Measurements from ENCODE around the gene TMEM89. TPM values are rescaled to one million over a fixed set of nuclear protein-coding genes. Genes with fewer than 3 reads are reported as not detected.

The TMEM89 gene
- total and polyA plus RNA-seq, 2 donors (not counting 1 experiment from before 2014, with no cell fraction given): not detected

GRCh38 chr3:48636149-48636655, 14.6 kb upstream of the TMEM89 start:
- TF ChIP-seq, protein P1, sequence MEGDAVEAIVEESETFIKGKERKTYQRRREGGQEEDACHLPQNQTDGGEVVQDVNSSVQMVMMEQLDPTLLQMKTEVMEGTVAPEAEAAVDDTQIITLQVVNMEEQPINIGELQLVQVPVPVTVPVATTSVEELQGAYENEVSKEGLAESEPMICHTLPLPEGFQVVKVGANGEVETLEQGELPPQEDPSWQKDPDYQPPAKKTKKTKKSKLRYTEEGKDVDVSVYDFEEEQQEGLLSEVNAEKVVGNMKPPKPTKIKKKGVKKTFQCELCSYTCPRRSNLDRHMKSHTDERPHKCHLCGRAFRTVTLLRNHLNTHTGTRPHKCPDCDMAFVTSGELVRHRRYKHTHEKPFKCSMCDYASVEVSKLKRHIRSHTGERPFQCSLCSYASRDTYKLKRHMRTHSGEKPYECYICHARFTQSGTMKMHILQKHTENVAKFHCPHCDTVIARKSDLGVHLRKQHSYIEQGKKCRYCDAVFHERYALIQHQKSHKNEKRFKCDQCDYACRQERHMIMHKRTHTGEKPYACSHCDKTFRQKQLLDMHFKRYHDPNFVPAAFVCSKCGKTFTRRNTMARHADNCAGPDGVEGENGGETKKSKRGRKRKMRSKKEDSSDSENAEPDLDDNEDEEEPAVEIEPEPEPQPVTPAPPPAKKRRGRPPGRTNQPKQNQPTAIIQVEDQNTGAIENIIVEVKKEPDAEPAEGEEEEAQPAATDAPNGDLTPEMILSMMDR (IDR thresholded peaks at IDR 0.05): no peak
- no peak for TF ChIP-seq EZH2 (IDR thresholded peaks at IDR 0.05; ENCODE audit: borderline replicate concordance, insufficient read depth, low read depth, low read length, poor library complexity, severe bottlenecking)
- Mint-ChIP-seq H3K4me3 (peak overlapping the region; percentile 89), H3K4me1 (peaks cover 13% of the 10 kb centered on the region), H3K9me3 (ENCODE audit: insufficient read depth) (no peaks in the 10 kb centered on the region), H3K27ac (no peak overlapping the region), H3K27me3 (no peaks in the 10 kb centered on the region)
- peaks cover 11 to 17% of the 10 kb centered on the region in 2 donors for H3K4me1 ChIP-seq (ENCODE audit: control insufficient read depth in 2 of 2, insufficient read depth in 2 of 2, low read length in 2 of 2)
- peak overlapping the region; percentile 98 for H3K4me2 ChIP-seq (replicated peaks; ENCODE audit: low read depth, low read length, poor library complexity, severe bottlenecking)
- no peak for DNase-seq
- no peaks in the 10 kb centered on the region for H3K36me3 ChIP-seq (replicated peaks in 1 of 2; ENCODE audit: control extremely low read depth in 1 of 2, control insufficient read depth in 1 of 2, extremely low read depth in 1 of 2, insufficient read depth in 2 of 2, low read length in 1 of 2)
- no peaks in the 10 kb centered on the region for H3K79me2 ChIP-seq (ENCODE audit: control insufficient read depth, insufficient read depth, low read length)
- H2AFZ ChIP-seq (ENCODE audit: insufficient read depth, low read depth, low read length, poor library complexity, severe bottlenecking): peak overlapping the region; percentile 95
- no peak overlapping the region for H3K27ac ChIP-seq (ENCODE audit: low read length in 2 of 2)
- ATAC-seq (ENCODE audit: low read depth): no peak
- H3K9me3 ChIP-seq (ENCODE audit: control extremely low read depth in 1 of 3, control insufficient read depth in 2 of 3, insufficient read depth in 1 of 3, low read length in 2 of 3): no peaks in the 10 kb centered on the region
- POLR2A ChIA-PET: interaction anchor here (1.2 kb wide), 1 partner anchor 458 kb away, joined by 3 read pairs; the partner anchor contains the start of gene QRICH1
- peak overlapping the region; percentile 80 for H3K9ac ChIP-seq (ENCODE audit: low read length)
- peak overlapping the region in 4 of 5 experiments; percentile 75 to 84 (median 78) for H3K4me3 ChIP-seq (ENCODE audit: control extremely low read depth in 1 of 5, extremely low read depth in 1 of 5, insufficient read depth in 1 of 5, low read depth in 2 of 5, low read length in 4 of 5)
- 0% methylated on average over 1 of the region's 10 CpGs for WGBS (ENCODE audit: insufficient coverage)
- H4K20me1 ChIP-seq (ENCODE audit: control insufficient read depth, insufficient read depth, low read length, poor library complexity, severe bottlenecking): no peaks in the 10 kb centered on the region
- peaks cover 0 to 2% (median 0%) of the 10 kb centered on the region in 4 experiments for H3K27me3 ChIP-seq (replicated peaks in 1 of 4; ENCODE audit: control extremely low read depth in 1 of 4, control insufficient read depth in 3 of 4, insufficient read depth in 4 of 4, low read length in 3 of 4)
- CTCF ChIA-PET: interaction anchor here (0.9 to 1.8 kb wide), 3 partner anchors 20 to 50 kb away, joined by 3 to 7 read pairs (median 5); partner anchors contain the start of genes NCKIPSD and UQCRC1
- intact Hi-C loops (cut with micrococcal nuclease): no loop called here
